ENCODE data around the gene CST11.

Gene CST11

GRCh38 chr20:23453549-23454543 is 1.2 kb upstream of the CST11 start:
- no peak for DNase-seq

GRCh38 chr20:23451956-23452487 is 654 bp downstream of the CST11 start:
- DNase-seq = no peak

- no peak for DNase-seq
These were observed 1.8 kb downstream of the CST11 start for GRCh38 chr20:23450877-23451276.

GRCh38 chr20:23449421-23449820 is 3.3 kb downstream of the CST11 start:
- no peak for DNase-seq

- no peak for DNase-seq
These were observed 4.5 kb downstream of the CST11 start for GRCh38 chr20:23448167-23448566.

- DNase-seq = peak; percentile 49
These were observed 6.2 kb downstream of the CST11 start for GRCh38 chr20:23446505-23446904.

- no peak for DNase-seq
These were observed 7.0 kb downstream of the CST11 start for GRCh38 chr20:23445596-23446217.

GRCh38 chr20:23444859-23445258 is 7.8 kb downstream of the CST11 start:
- no peak for DNase-seq

- DNase-seq = no peak
These were observed 10.2 kb downstream of the CST11 start for GRCh38 chr20:23442436-23442835.

GRCh38 chr20:23441850-23442313 is 10.8 kb downstream of the CST11 start:
- peak; percentile 72 for DNase-seq

- DNase-seq = no peak
These were observed 12.7 kb downstream of the CST11 start for GRCh38 chr20:23440004-23440403.

GRCh38 chr20:23438661-23439060 is 14.0 kb downstream of the CST11 start:
- DNase-seq = no peak

GRCh38 chr20:23437126-23437899 is 15.4 kb downstream of the CST11 start:
- no peak for DNase-seq

- no peak for DNase-seq
These were observed 16.0 kb downstream of the CST11 start for GRCh38 chr20:23436681-23437080.

- no peak for DNase-seq
These were observed 16.8 kb downstream of the CST11 start for GRCh38 chr20:23435626-23436539.

GRCh38 chr20:23434521-23435313 is 18.0 kb downstream of the CST11 start:
- no peak for DNase-seq

GRCh38 chr20:23433628-23434027 is 19.0 kb downstream of the CST11 start:
- DNase-seq = no peak

- DNase-seq = no peak
These were observed 27.5 kb downstream of the CST11 start for GRCh38 chr20:23425129-23425528.

GRCh38 chr20:23420943-23421931 is 31.4 kb downstream of the CST11 start, which contains the start of gene NAPB:
TSS of gene NAPB (minus strand) at chr20:23421488. CDS start at chr20:23421402, 86 bp downstream.
- DNase-seq = peak; percentile 96

Data from stimulated activated CD4-positive, alpha-beta T cell treated with anti-CD3 and anti-CD28 coated beads, Interleukin-15, amount 100 ng/mL, for 24 hours (primary cell).